ENCODE results near the gene ARL8B. TPM values are rescaled to one million over a fixed set of nuclear protein-coding genes. Genes with fewer than 3 reads are reported as not detected.
A peak's percentile ranks its signal among the peaks of the same experiment; 100 is the strongest.

Gene ARL8B
- total RNA-seq, 2 donors from 2014 or later = 54.5 to 57.7 TPM

- intact Hi-C loops (cut with DNase I) = no loop called here
- DNase-seq = no peak
- ATAC-seq = peak; percentile 32 to 73
Measured at GRCh38 chr3:5194801-5195509, 72.9 kb downstream of the ARL8B start.

DNA sequence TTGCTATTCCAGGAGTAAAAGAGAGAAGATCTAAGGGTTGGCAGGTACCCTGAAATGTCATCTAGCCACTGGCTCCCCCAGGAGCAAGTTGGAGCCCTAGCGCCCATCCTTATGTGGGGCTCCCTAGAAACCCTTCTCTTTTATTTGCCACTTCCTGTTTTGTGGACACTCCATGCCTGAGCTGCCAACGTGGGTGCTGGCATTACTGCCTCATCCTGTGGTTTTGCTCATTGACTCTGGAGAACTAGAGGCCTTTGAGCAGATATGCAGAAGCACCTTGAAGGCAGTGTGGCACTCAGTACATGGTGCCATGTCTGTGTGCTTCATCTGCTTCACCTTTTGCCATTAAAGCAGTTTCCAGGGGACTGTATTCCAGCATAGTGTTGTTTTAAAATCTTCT, 73.5 kb downstream of the ARL8B start:
- DNase-seq (no peak), ATAC-seq (peak in 1 of 2 donors; percentile 37)
- intact Hi-C loops (cut with DNase I) = no loop called here

DNA sequence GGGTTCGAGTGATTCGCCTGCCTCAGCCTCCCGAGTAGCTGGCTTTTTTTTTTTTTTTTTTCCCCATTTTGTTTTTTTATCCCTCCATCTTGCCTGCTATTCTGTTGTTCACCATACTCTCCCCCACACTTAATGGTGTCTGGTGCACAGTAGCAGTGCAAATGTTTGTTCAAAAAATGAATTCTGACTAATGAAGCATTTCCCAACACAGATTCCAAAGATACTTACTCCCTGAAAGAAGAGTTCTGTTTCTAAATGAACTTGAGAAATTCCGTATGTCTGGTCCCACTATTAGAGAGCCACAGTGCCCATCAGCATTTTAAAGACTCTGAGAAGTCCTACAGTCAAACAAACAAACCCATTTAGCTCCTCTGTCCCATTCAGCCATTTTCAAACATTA, 74.9 kb downstream of the ARL8B start:
- intact Hi-C loops (cut with DNase I) = no loop called here
- DNase-seq (no peak), ATAC-seq (peak in 1 of 2 donors; percentile 42)

DNA sequence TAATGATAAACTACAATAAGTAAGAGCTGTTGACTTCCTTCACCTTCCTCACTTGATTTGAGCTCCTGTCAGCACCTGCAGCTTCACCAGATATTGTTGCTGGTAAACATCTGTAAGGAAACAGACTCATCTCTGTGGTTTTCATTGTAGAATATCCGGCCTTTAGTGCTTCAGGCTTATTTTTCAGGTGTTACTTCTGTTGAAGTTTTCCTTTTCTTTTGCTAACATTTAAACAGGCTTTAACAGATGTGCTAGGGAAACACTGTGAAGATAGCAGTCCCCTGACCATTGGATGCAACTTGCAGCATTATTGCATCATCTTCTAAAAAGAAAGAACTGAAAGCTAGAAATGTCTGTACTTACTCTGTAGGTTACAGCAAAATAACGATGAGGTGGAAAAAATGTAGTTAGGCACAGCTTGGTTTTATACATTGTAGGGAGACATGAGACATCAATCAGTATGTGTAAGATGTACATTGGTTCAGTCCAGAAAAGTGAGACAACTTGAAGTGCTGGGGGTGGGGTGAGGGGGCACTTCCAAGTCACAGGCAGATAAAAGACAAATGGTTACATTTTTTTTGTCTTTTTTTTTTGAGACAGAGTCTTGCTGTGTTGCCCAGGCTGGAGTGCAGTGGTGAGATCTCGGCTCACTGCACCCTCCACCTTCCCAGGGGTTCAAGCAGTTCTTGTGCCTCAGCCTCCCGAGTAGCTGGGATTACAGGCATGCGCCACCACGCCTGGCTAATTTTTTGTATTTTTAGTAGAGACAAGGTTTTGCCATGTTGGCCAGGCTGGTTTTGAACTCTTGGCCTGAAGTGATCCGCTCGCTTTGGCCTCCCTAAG, 75.6 kb downstream of the ARL8B start:
- peak; percentile 50 for ATAC-seq

DNA sequence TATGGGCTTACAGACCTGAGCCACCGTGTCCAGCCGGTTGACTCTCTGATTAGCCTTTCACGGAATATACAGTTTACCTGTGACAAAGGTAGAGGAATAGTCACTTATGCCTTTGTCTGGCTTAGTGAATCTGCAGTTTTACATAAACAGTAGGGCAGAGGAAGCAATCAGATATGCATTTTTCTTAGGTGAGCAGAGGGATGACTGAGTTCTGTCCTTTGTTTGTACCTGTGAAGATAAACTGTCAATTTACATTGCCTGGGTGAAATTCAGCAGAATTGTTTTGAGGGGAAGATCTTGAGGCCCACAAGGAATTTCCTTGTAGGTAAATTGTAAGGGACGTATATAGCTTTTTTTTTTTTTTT, 76.2 kb downstream of the ARL8B start:
- DNase-seq (no peak), ATAC-seq (no peak)
- intact Hi-C loops (cut with DNase I) = no loop called here

More for the DNA sequence above, 75.6 kb downstream of the ARL8B start:
- no peak for DNase-seq
- intact Hi-C loops (cut with DNase I) = no loop called here

- DNase-seq (no peak), ATAC-seq (no peak)
- intact Hi-C loops (cut with DNase I) = no loop called here
Measured at GRCh38 chr3:5198986-5199731, 77.1 kb downstream of the ARL8B start.

DNA sequence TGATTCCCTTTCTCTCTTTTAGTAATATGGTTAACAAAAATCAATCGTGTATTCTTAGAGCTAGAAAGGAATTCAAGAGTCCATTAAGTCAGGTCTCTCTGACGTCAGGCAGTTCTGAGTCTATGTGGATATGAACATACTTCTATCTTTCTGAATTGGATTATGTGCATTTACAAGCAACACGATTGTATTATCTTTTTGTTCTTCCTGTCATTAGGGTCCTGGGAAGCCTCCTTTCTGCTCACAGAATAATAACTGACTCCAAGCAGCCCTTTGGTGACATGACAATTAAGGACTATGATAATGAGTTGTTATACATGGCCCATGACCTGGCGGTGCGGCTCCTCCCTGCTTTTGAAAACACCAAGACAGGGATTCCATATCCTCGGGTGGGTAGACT, 79.4 kb downstream of the ARL8B start:
- DNase-seq (no peak), ATAC-seq (no peak)
- intact Hi-C loops (cut with DNase I) = no loop called here

GRCh38 chr3:5202222-5202621, 80.1 kb downstream of the ARL8B start:
- DNase-seq (no peak), ATAC-seq (no peak)
- intact Hi-C loops (cut with DNase I) = no loop called here

GRCh38 chr3:5205165-5205941, 83.3 kb downstream of the ARL8B start:
- intact Hi-C loops (cut with DNase I) = no loop called here
- DNase-seq = no peak
- peak in 1 of 2 donors; percentile 15 for ATAC-seq

- DNase-seq (no peak), ATAC-seq (no peak)
- intact Hi-C loops (cut with DNase I) = no loop called here
Measured at GRCh38 chr3:5210926-5211325, 88.8 kb downstream of the ARL8B start.

GRCh38 chr3:5212628-5213573, 90.8 kb downstream of the ARL8B start:
- peak in 1 of 2 donors; percentile 30 for ATAC-seq
- intact Hi-C loops (cut with DNase I) = no loop called here
- no peak for DNase-seq

DNA sequence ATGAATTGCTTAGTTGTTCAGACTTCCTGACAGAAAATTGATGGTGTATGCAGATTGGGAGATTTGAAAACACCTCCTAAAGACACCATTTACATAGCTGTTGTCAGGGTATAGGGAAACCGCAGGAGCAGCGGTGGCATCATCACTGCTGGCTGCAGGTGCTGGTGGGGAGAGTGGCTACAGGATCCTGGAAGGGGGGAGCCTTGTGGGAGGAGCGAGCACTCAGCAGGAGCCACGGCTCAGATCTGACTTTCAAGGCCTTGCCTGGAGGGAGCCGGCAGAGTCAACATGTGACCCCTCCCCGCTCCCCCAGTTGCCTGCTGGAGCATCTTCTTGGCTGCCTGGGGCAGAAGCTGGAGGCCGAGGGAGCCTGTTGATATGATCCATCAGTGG, 91.5 kb downstream of the ARL8B start:
- intact Hi-C loops (cut with DNase I) = no loop called here
- ATAC-seq (no peak), DNase-seq (no peak)

GRCh38 chr3:5214352-5214751, 92.3 kb downstream of the ARL8B start:
- intact Hi-C loops (cut with DNase I) = no loop called here
- ATAC-seq (no peak), DNase-seq (no peak)

GRCh38 chr3:5217824-5218595, 95.9 kb downstream of the ARL8B start:
- intact Hi-C loops (cut with DNase I) = no loop called here
- DNase-seq (no peak), ATAC-seq (peak; percentile 40 to 57)

DNA sequence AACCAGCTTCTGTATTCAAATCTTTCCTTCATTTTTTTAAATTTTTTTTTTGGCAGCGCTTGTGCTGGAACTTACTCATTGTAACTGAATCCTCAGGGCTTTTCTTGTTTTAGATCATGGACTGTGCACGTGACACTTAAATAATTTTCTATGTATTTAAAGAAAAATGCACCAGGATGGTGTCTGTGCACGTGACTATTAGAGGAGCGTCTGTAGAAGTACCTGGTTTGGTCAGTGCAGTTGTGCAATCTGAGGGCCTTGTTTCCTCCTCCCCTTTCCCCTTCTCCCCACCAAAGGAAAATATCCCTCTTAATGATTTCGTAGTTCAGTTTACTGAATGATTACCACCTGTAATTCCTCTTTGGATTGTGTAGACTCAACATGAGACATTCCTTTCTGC, 96.7 kb downstream of the ARL8B start:
- intact Hi-C loops (cut with DNase I) = no loop called here
- DNase-seq (no peak), ATAC-seq (no peak)

GRCh38 chr3:5219216-5219615, 97.1 kb downstream of the ARL8B start:
- DNase-seq (no peak), ATAC-seq (no peak)
- intact Hi-C loops (cut with DNase I) = no loop called here

DNA sequence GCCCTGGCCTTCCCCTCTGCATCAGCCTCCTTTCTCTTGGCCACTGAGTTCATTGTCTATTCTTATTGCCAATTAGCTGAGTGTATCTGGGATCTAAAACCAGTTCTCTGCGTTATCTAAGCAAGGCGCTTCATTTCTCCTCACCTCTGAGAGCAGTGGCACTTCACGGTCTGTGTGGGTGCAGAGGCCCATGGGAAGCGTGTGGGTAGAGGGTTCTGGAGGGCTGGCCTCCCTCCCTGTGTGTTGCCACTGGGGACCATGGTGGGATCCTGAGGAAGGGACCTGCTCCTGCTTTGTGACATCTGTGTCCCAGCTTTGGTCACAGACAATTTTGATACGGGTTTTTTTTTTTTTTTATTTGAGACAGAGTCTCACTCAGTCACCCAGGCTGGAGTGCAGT, 98.1 kb downstream of the ARL8B start:
- intact Hi-C loops (cut with DNase I) = no loop called here
- DNase-seq (no peak), ATAC-seq (peak in 1 of 2 donors; percentile 29)
